Activated CD8-positive, alpha-beta memory T cell treated with anti-CD3 and anti-CD28 coated beads, Interleukin-2, amount 50 U/mL, for 24 hours (primary cell): Measurements from ENCODE around the gene CTSC.

Experiments used
- DNase-seq: peaks from one replicate; pipeline ENCODE4 v3.0.0-alpha.2; 2020; ENCODE audit errors: extremely low read depth

The CTSC gene

DNA sequence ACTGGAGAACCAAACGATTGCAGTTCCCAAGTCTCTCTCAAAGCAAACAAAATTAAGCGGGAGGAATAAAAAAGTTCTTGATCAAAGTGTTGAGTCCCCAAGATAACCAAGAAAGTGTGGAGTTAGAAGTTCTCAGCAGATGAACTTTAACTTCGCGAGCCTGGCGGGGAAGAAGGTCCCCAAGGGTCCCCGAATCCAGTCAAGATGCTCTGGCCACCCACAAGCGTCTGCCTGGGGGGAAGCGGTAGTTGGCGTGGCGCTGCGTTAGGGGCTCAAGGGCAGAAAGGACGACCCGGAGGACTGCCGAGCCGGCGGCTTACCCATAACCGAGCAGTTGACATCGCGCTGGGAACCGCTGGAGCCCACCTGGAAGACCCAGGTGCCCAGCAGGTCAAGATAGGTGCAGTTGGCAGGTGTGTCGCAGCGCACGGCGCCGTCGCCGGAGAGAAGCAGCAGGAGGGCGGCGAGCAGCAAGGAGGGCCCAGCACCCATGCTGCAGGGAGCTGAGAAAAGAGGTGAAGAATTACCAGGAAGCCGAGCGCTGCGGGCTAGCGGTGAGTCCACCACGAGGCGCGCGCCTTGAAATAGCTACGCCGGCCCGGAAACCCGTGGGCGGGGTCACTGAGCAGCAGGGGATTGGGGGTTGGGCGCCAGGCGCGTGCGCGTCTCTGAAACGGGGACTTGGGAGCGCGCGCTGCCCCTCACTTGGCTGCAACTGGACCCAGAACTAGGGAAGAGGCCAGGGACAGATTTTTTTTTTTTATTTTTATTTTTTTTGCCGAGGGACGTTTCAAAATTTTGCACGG is at the start of gene CTSC:
Gene CTSC, minus strand, starts transcription at position 556 of the 806 bp plus-strand sequence. Its CDS starts 64 bp downstream, at position 492.
- DNase-seq: peak; percentile 82

DNA sequence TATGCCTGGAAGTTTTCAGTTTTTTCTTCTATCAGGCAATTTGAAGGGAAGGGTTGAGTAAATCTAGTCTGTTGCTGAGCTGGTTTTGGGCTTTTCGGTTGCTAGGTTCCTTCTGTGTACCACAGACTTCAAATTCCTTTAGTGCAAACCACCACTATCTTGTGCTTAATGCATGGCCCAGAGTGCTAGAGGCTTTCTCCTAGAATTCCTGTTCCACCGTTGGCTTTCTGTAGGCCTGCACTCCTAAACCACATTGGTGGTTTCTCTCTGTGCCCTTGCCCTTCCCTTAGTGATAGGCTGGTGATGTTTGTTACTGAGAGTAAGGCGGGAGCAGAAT is 47.1 kb upstream of the CTSC start:
- DNase-seq: no peak

DNA sequence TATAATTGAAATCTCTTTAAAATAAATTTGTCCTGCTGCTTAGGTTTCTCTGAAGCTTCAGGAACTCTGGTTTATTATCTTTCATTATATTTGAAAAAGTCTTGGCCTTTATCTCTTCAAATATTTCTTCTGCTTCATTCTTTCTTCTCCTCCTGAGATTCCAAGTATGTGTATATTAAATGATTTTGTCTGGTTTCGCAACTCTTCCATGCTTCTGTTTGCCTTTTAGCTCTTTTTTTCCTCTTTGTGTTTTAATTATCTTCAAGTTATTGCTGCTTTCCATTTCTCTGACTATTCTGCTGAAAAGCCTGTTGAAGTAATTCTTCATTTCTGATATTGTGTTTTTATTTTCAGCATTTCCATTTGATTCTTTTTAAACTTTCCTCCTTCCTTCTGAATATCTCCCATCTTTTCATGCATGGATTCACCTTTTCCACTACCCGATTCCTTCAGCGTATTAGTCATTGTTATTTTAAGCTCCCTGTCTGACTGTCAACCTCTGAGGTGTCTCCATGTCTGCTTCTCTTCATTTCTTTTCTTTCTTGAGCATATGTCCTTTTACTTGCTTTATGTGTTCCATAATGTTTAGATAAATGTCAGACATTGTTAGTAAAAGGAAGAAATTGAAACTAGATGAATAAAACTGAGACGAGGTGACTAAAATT is 46.6 kb upstream of the CTSC start:
- DNase-seq: no peak

DNA sequence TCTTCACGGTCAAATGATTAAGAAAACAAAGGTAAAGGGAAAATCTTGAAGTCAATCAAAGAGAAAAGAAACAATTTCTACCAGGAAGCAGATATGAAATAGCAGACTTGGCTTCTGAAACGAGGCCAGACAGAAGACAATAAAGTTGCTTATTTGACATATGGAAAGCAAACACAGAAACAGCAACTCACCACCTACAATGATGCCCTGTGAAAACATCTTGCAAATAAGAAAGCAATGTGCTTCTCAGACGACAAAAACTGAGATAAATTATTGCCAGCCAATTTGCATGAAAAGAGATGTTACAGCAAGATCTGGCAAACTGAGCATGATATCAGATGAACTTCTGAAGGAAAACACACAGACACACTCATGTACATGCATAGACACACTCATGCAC is 45.9 kb upstream of the CTSC start:
- DNase-seq: no peak

DNA sequence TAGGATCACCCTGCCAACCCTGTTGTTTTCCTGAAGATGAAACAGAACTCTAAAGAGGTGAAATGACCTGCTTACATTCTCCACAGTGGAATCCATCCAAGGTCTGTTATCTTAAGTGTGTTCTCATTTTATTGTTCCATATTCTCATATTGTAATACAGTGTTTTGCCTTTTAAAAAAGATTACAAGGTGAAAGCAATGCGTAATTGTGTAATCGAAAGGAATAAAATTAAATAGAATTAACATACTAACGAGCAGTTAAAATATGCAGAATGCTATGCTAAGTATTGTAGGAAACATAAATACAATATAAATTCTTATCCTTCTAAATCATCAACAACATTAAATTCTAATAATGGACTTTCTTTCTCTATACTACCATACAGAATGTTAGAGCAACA is 41.6 kb upstream of the CTSC start:
- DNase-seq: no peak

DNA sequence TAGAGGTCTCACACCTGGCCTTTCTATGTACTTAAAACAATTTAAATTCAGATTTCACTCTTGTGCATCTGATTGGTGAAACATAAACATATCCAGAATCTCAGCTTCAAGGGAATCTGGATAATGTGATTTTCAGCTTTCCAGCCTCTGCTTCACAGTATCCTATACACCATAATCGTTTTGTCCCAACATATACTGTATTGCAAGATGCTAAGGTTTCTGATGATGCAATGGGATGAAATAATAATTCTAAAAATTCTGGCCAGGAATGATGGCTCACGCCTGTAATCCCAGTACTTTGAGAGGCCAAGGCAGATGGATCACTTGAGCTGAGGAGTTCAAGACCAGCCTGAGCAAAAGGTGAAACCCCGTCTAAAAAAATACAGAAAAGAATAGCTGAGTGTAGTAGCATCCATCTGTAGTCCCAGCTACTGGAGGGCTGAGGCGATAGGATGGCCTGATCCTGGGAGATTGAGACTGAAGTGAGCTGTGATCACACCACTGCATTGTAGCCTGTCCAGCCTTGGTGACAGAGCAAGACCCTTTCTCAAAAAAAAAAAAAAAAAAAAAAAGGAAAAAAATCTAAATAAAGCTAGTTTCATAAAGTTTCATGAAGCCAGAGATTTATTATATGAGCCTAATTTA is 41.0 kb upstream of the CTSC start:
- no peak for DNase-seq

DNA sequence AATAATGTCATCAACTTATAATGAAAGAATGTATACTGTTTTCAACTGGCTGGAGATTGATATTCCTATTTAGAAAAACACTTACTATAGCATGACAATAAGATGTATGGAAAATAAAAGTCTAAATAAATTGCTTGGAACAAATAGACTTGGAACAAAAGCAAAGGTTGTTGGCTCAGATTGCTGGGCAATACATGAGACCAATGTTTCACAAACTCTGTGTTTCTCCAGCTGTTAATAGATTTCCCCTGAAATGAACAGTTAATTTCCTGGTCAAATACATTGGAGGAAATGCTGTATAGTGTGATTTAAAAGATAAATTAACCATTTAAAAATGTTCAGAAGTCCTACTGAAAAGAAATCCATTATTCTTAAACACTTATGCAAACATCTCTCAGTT is 40.1 kb upstream of the CTSC start:
- no peak for DNase-seq

DNA sequence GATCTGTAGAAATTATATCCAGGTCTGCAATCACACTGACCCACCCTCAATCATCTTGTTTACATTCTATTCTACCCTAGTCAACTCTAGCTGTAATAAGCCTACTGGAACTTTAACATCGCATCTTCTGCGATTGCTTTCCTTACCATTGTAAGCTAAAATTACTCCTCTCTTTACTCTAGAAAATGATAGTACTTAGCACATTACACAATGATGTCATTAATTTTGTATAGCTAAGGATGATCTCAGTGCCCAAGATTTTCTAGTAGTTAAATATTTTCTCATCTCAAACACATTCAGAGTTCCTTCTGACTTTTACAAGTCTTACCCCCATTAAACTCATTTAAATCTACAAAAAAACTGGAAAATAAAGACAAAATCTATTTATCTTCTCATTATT is 39.6 kb upstream of the CTSC start:
- DNase-seq: no peak

DNA sequence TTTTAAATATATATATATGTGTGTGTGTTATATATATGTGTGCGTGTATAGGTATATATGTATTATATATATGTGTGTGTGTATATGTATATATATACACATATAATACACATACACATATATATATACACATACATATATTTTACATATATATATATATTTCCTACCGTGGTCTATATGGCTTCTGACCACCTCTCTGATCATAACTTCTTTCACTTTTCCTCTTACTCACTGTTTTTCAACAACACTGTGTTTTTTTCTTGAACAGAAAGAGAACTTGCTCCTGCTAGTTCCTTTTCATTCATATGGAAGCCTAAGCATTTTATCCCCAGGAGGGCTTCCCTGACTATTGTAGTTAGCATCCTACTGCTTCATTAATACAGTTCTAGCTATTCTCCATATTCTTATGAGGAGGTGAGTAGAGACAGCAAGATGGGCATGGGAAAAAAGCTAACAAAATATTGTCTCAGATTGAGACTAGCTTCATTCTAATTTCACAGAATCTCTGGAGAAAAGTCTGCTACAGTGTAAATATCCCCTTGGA is 38.5 kb upstream of the CTSC start:
- DNase-seq: no peak

DNA sequence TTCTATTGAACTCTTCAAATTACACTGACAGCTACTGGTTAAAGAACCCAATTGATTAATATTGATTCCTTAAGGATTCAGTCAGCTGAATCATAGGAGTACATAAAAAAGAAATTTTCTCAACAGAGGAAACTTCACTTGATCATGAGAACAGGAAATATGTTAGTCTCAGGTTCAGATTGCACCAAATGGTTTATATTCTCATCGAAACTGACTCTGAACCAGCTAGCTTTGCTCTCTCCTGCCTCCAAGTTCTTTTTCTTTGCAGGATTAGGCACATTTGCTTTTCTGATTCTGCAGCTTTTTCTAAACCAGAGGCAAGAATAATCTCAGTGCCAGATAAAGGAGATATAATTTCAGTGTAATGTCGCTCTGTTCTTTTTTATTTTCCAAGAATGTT is 33.2 kb upstream of the CTSC start:
- DNase-seq: no peak

DNA sequence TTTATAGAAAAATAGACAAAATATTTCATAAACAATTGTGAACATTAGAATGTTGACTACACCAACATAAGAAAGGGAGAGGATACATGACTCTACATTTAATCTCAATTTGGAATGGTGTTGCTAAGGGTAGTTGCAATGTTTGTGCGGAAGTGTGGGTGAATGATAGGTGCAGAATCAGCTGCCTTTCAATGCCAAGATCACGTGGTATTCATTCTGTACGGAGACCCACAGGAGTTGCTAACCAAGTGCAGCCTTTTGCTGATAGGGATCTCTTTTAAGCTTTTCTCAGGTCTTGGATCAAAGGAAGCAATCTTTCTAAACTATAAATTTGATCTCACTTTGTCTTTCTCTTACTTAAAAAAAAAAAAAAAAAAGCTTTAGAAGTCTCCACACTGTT is 29.8 kb upstream of the CTSC start:
- DNase-seq: no peak

DNA sequence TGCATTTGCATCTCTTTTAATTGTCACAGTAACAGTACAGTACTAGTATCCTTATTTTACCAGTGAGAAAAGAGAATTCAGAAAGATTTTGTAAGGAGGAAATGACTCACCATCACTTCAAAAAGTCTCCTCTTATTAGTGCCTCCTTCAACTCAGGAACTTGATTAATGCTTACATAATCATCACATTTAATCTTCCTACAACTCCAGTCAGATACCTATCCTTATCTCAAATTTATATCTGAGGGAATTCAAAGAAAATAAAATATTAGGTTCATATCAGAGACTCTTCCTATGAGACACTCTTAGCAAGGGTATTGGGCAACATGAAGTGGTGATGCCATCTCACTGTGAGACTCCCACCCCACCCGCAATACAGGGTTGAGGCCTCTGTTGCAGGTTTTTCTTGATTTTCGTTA is 26.1 kb upstream of the CTSC start:
- no peak for DNase-seq

DNA sequence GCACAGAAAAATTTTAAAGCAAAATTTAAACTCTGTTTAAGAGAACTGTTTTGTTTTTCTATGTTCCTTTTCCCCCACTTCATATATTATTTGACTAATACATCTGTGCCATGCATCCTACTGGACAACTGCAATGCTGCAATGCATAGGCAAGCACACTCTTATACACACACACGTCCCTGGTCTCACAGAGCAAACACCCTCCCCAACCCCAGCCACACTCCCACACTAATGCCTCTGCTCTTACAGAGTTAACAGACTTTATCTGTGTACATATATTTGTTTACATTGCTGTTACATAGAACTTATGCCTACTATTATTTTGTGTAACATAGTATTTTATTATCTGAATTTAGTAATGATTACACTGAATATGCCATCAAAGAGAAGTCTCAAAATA is 25.5 kb upstream of the CTSC start:
- no peak for DNase-seq

DNA sequence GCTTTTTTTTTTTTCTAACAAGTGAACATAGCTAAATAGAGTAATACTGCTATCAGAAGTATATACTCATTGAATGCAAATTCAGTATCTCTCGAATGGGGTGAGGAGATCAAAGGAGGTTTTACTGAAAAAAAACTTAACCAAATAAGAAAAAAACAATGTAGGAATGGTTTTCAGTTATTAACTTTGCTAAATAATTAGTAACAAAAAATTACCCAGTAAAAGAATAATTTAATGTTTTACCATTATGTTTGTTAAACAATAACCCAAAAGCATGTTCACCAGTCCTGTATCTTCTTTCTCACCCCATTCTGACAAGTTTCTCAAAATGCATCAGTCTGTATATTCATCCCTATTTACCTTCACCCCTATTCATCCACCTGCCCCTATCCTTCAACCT is 22.6 kb upstream of the CTSC start:
- no peak for DNase-seq

DNA sequence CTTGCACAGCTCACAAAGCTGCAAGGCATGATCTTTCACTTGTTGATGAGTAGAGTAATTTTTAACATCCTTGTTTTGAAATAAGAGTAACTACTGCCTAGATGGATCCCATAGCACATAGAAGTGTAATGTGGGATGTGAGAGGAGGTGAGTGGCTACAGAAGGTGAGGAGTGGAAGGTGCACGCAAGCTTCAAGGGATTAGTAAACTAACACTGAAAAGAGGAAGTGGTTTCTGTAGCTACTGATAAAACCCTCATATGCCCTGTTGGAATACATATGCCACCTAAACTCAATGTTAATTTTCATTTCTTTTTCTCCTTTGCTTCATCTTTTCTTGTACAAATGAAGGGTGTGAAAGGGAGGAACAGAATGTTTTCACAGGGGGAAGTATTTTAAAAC is 22.0 kb upstream of the CTSC start:
- DNase-seq: no peak

DNA sequence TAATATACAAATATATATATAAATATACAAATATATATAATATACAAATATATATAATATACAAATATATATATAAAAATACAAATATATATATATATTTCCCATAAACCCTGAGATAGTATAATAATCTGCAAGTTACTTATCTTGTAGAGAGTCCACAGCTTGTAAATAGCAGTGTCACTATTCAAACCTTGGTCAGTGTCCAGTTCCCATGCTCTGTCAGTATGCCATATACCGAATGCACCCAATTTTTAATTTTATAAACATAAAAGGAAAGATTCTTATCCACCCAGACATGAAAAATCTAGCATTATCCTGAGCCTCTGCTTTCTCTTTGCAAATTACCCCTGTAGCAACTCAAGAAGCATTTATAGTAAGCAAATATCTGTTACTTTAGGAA is 21.6 kb upstream of the CTSC start:
- DNase-seq: no peak

DNA sequence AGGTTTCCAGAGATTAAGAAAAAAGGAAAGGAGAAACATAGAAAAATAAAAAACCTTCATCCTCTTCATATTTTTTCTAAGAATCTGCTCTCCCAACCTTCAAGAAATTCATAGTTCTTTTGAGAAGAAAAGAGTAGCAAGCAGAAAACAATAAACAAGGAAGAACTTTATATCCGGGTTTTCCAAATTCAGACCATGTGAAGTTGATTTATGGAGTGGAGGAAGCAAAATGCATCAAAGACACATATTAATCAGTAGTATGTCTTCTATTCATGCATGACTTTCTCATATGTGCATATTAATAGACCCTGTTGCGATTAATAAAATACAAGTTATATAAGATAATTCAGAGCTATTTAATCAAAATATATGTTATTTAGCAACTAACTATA is 20.5 kb upstream of the CTSC start:
- no peak for DNase-seq

DNA sequence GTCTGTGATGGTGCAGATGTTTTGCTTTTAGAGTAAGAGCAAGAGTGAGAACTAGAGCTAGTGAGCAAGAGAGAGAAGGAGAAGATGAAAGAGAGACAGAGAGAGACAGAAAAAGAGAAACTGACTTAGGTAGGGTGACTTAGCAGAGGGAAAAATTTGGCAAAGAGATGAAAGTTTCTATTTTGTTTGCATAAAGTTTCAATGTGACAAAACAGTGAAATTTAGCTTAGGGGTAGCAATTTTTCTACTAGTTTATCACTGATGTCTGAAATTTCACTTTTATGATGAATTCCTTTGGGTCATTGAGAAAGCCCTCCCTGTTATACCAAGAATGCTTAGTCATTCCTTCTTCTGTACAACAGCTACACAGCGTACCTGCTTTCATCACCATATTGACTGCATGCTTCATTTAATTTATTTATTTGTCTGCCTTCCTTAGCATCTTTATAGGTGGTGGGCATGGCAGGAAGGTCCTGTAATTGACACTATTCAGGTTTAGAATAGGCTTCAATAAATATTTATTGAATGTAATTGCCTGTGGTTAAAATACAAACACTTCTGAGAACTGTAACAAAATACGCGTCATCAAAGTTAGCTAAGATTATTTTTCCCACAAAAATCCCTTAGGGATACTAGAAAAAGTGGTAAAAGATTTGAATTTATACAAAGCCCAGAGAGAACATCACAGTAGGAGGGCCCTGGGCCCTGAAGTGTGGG is 19.9 kb upstream of the CTSC start:
- DNase-seq: no peak

DNA sequence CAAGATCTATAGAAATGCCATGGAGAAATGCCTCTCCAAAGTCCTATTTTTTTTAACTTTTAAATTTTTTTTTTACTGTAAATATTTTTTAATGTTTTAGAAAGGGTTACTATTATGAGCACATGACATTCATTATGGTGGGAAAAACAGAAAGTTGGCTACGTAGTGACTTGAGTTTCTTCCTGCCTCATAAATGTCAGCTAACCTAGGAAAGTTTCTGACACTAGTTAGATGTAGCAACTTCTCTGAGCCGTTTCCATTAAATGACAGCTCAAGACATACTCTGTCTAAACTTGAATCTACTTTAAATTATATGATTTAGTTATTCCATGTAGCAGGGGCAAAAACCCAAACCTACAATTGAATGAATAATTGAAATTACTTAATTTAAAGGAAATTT is 18.4 kb upstream of the CTSC start:
- DNase-seq: no peak

DNA sequence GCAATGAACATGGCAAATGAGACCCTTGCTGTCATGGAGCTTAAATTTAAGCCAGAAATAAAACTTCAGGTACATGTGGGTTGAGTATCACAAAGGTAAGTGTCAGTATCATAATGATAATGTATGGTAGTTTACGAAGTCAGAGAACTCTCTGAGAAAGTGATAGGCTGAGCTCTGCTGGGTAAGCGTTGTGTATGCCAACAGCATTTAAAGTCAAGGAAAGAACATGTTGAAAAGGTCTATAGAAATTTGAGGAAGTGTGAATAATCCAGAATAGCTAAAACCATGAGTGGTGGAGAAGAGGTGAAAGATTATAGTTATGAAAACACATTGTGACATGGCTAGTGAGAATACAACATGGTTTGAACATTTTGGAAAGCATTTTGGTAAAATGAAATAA is 17.4 kb upstream of the CTSC start:
- DNase-seq: no peak

DNA sequence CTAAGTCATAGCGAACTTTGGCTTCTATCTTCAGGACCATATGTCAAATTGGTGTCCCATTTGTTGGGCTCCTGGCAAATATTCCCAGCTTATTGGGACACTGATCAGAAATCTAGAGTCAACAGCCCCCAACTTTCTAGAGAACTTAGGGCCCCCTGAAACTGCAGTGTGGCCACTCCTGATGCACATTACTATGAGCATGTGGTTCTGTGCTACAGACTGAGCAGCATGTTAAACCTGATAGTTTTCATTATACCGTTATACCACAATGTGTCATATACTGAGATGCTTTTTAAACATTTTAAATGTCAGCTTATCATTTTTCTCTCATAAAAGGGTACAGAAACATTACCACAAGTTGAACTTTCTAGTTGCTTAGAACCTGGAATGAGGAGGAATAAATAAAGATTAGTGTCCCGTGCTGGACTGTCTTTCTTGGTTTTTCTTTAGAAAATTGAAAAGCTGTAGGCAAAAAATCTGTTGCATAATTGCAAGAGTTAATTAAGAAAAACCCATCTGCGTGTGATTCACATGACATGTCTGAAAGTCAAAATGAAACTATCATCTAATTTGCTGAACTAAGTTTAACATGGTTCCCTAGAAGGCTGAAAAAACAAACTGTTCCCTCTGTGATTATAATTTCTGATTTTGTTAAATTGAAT is 16.4 kb upstream of the CTSC start:
- no peak for DNase-seq

DNA sequence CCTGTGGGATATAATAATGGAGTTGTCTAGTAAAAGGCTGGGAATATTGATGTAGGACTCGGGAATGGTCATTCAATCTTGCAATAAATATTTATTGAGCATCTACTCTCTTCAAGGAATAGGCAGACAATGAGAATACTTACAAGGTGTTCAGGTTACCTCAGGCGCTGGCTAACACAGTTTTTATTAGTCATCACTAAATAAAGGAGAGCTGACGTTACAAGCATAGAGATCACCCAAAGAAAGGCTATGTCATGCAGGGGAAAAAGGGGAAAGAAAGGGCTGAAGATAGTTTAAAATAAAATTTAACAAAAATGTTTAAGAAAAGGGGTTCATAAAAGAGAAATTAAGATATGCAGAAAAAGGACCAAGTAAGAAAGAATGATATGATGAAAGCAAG is 15.8 kb upstream of the CTSC start:
- DNase-seq: no peak
